ENCODE results near the gene BNIP1. TPM values are rescaled to one million over a fixed set of nuclear protein-coding genes. Genes with fewer than 3 reads are reported as not detected.

BNIP1 gene
- total RNA-seq, 1 donor from 2014 or later, result 17.4 TPM

DNA sequence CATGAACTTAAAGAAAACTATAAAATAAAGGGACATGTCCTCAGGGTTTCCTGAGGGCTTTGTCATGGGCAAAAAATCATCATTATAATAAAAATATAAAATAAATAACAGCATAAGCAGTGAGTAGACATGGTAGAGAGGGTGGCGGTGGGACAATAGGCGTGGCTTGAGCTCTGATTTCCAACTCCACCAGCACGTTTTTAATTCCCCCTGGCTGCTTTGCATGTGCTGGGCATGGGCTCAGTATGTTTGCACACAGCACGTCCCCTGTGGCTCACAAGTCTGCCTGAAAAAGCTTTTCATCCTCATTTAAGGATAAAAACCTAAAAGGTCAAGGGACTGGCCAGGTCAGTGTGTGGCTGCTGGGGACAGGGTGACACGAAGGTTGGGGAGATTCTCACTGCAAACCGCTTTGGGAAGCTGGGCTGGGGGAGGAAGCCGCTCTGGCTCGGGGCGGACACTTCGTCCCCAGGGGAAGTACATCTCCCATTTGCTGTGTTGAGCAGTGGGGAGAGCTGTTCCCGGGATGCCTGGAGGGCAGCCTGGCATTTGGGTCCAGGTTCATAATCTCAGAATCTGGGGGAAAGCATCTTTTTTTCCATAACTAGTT, 58.0 kb downstream of the BNIP1 start:
- no peaks in the 10 kb centered on the region for H3K36me3 ChIP-seq (ENCODE audit: control insufficient read depth, insufficient read depth, low read length)
- peaks cover 4% of the 10 kb centered on the region for H3K27me3 ChIP-seq (ENCODE audit: control insufficient read depth, insufficient read depth, low read length)
- FAIRE-seq, result no peak
- TF ChIP-seq, protein P1, sequence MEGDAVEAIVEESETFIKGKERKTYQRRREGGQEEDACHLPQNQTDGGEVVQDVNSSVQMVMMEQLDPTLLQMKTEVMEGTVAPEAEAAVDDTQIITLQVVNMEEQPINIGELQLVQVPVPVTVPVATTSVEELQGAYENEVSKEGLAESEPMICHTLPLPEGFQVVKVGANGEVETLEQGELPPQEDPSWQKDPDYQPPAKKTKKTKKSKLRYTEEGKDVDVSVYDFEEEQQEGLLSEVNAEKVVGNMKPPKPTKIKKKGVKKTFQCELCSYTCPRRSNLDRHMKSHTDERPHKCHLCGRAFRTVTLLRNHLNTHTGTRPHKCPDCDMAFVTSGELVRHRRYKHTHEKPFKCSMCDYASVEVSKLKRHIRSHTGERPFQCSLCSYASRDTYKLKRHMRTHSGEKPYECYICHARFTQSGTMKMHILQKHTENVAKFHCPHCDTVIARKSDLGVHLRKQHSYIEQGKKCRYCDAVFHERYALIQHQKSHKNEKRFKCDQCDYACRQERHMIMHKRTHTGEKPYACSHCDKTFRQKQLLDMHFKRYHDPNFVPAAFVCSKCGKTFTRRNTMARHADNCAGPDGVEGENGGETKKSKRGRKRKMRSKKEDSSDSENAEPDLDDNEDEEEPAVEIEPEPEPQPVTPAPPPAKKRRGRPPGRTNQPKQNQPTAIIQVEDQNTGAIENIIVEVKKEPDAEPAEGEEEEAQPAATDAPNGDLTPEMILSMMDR (IDR thresholded peaks at IDR 0.05; ENCODE audit: insufficient read depth, low read length, severe bottlenecking), result no peak
- H3K4me3 ChIP-seq (ENCODE audit: low read depth, low read length), result no peak overlapping the region
- no peak for DNase-seq (ENCODE audit: low read depth)

DNA sequence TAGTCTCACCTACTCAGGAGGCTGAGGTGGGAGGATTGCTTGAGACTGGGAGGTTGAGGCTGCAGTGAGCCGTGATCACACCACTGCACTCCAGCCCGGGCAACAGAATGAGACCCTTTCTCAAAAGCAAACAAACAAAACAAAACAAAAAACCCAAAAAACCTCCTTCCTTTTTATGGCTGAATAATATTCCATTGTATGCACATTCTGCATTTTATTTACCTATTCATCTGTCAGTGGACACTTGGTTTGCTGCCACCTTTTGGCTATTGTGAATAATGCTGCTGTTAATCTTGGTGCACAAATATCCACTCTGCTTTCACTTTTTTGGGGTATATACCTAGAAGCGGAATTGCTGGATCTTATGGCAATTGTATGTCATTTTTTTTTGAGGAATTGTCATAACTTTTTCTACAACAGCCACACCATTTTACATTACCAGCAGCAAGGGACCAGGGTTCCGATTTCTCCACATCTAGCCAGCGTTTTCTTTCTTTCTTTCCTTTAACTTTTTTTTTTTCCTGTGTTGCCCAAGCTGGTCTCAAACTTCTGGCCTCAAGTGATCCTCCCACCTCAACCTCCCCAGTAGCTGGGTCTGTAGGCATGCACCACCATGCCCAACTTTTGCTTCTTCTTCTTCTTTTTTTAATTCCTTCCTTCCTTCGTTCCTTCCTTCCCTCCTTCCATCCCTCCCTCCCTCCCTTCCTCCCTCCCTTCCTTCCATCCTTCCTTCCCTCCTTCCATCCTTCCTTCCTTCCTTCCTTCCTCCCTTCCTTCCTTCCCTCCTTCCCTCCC, 60.1 kb downstream of the BNIP1 start:
- peaks cover 4% of the 10 kb centered on the region for H3K27me3 ChIP-seq (ENCODE audit: control insufficient read depth, insufficient read depth, low read length)
- FAIRE-seq, result no peak

DNA sequence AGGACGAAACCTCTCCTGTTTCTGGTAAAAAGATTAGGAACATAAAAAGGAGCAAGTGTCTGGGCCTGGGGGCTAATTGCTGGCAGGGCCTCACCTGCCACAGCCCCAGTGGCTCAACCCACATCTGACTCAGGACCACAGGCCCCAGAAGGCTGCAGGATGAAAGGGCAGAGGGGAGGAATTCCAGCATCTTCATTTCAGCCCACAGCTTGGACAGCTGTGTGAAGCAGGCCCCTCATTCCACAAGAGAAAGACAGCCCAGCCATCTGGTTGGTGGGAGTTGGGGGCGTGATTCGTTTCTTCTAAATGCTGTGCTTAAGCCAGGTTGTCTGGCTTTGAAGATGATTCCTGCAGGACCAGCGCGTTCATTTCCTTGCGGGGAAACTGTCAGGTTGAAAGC, 61.6 kb downstream of the BNIP1 start:
- TF ChIP-seq, protein P1 (IDR thresholded peaks at IDR 0.05; ENCODE audit: insufficient read depth, low read length, severe bottlenecking), result no peak
- H3K4me3 ChIP-seq (ENCODE audit: low read depth, low read length), result no peak overlapping the region
- FAIRE-seq, result no peak
- DNase-seq (ENCODE audit: low read depth), result no peak
- no peaks in the 10 kb centered on the region for H3K36me3 ChIP-seq (ENCODE audit: control insufficient read depth, insufficient read depth, low read length)
- H3K27me3 ChIP-seq (ENCODE audit: control insufficient read depth, insufficient read depth, low read length), result peaks cover 4% of the 10 kb centered on the region

More for the DNA sequence above, 60.1 kb downstream of the BNIP1 start:
- peak; percentile 25 for DNase-seq (ENCODE audit: low read depth)
- no peaks in the 10 kb centered on the region for H3K36me3 ChIP-seq (ENCODE audit: control insufficient read depth, insufficient read depth, low read length)
- TF ChIP-seq, protein P1 (IDR thresholded peaks at IDR 0.05; ENCODE audit: insufficient read depth, low read length, severe bottlenecking), result peak; percentile 38
- H3K4me3 ChIP-seq (ENCODE audit: low read depth, low read length), result no peak overlapping the region

DNA sequence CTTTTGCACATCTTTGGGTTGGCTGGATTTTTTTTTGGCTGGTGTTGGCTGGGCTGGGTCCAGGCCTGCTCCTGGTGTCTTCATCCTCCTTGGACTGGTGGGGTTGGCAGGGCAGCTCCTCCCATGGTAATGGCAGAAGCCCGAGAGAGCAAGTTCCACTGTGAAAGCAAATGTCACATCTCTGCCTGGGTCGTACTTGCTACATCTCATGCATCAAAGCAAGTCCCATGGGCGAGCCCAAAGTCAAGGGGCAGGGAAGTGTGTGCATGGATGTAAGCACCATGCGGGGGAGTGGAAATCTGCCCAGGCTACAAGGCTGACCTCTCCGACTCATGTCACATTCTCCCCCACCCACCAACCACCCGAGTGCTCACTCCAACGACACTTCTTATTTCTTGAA, 64.0 kb downstream of the BNIP1 start:
- H3K27me3 ChIP-seq (ENCODE audit: control insufficient read depth, insufficient read depth, low read length), result no peaks in the 10 kb centered on the region
- TF ChIP-seq, protein P1 (IDR thresholded peaks at IDR 0.05; ENCODE audit: insufficient read depth, low read length, severe bottlenecking), result no peak

DNA sequence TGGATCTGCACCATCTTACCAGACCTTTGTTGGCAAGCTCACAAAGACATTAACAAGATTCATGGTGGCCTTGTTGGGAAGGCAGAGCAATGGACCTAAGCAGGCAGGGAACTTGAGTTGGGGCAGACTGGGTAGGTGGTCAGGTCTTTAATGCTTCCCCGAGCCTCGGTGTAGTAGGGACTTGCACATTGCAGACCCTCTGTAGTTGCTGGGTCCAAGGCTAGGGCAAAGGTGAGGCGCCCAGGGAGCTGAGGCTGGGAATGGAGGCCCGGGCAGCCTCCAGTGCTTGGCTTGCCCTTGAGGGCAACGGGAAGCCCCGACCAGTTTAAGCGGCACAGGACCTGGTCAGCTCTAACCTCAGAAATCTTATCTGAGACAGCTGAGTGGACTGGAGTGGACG, 66.5 kb downstream of the BNIP1 start:
- TF ChIP-seq, protein P1 (IDR thresholded peaks at IDR 0.05; ENCODE audit: insufficient read depth, low read length, severe bottlenecking), result no peak
- H3K27me3 ChIP-seq (ENCODE audit: control insufficient read depth, insufficient read depth, low read length), result no peaks in the 10 kb centered on the region

More for the DNA sequence above, 64.0 kb downstream of the BNIP1 start:
- DNase-seq (ENCODE audit: low read depth) (no peak), FAIRE-seq (no peak)
- no peaks in the 10 kb centered on the region for H3K36me3 ChIP-seq (ENCODE audit: control insufficient read depth, insufficient read depth, low read length)
- H3K4me3 ChIP-seq (ENCODE audit: low read depth, low read length), result no peak overlapping the region

More for the DNA sequence above, 66.5 kb downstream of the BNIP1 start:
- no peak overlapping the region for H3K4me3 ChIP-seq (ENCODE audit: low read depth, low read length)
- FAIRE-seq (no peak), DNase-seq (ENCODE audit: low read depth) (no peak)
- H3K36me3 ChIP-seq (ENCODE audit: control insufficient read depth, insufficient read depth, low read length), result no peaks in the 10 kb centered on the region
